Small intestine (tissue), 7 donors: ENCODE measurements around the gene PPM1F. TPM values are rescaled to one million over a fixed set of nuclear protein-coding genes. Genes with fewer than 3 reads are reported as not detected.
"Not testable (repeated sequence)": the region's sequence is repeated elsewhere in the genome, so short reads cannot be mapped to it uniquely, and the experiment has no call there.

Source experiments
- DNase-seq, 2 donors: peaks; one replicate each; pipeline versions ENCODE4 v3.0.0 to v3.0.0-alpha.2; 2013
- FAIRE-seq: peaks from 2 replicates; lab custom pipeline; 2012; peaks lifted over from hg19 to GRCh38; lab: Jason Lieb, UNC
- H3K27ac ChIP-seq, 3 donors: one replicate each; pipeline ENCODE4 v1.5.1; 2013; ENCODE audit warnings: low read length in 2 of 3, mild to moderate bottlenecking in 2 of 3, control low read depth in 1 of 3, inconsistent platforms in 1 of 3, low read depth in 1 of 3, moderate library complexity in 1 of 3
- H3K27me3 ChIP-seq, 3 donors: one replicate each; pipeline ENCODE4 v1.6.1; 2013; ENCODE audit warnings: low read length in 3 of 3, inconsistent platforms in 1 of 3; ENCODE audit not compliant: control insufficient read depth in 3 of 3, insufficient read depth in 3 of 3
- H3K36me3 ChIP-seq, 3 donors: one replicate each; pipeline ENCODE4 v1.6.1; 2013; ENCODE audit warnings: low read length in 3 of 3, inconsistent platforms in 1 of 3, low read depth in 1 of 3, mild to moderate bottlenecking in 1 of 3, moderate library complexity in 1 of 3; ENCODE audit not compliant: control insufficient read depth in 3 of 3, insufficient read depth in 2 of 3
- H3K4me1 ChIP-seq, 3 donors: one replicate each; pipeline ENCODE4 v1.6.1; 2013; ENCODE audit warnings: low read length in 2 of 3, inconsistent platforms in 1 of 3, low read depth in 1 of 3, mild to moderate bottlenecking in 1 of 3, moderate library complexity in 1 of 3; ENCODE audit not compliant: control insufficient read depth in 3 of 3, insufficient read depth in 2 of 3
- H3K4me3 ChIP-seq, 3 donors: one replicate each; pipeline ENCODE4 v1.5.1; 2013; ENCODE audit warnings: low read length in 3 of 3, control low read depth in 1 of 3, inconsistent platforms in 1 of 3, low read depth in 1 of 3, mild to moderate bottlenecking in 1 of 3, moderate library complexity in 1 of 3
- H3K9me3 ChIP-seq, 2 donors: one replicate each; pipeline ENCODE4 v1.6.1; 2013; ENCODE audit warnings: low read depth in 1 of 2, low read length in 1 of 2; ENCODE audit not compliant: control insufficient read depth in 2 of 2, insufficient read depth in 1 of 2
- WGBS, 3 donors: extraction: QIAGEN DNeasy Blood & Tissue Kit; methylation state at CpG; one replicate each; pipeline ENCODE4 v1.1.7; 2013; 5-methylcytosine and 5-hydroxymethylcytosine counted together
- polyA plus RNA-seq, 4 donors: library from polyadenylated mRNA; stranded (reverse) in 3 of 4; unstranded in 1 of 4; fragments of 200-250 nt in 3 of 4; fragments of 120-200 nt in 1 of 4; gene quantifications; one replicate each; pipeline versions ENCODE4 v1.2.1 to v1.2.3, GENCODE V29; 2013
- donor health status: healthy with polysubstance abuse.
- donor health status: control.
- donor health status: control.
- donor health status: Bipolar disorder and iron deficiency.
- donor health status: healthy.

PPM1F gene
- polyA plus RNA-seq, 4 donors = 1.8 to 16.7 (median 9.9) TPM

DNA sequence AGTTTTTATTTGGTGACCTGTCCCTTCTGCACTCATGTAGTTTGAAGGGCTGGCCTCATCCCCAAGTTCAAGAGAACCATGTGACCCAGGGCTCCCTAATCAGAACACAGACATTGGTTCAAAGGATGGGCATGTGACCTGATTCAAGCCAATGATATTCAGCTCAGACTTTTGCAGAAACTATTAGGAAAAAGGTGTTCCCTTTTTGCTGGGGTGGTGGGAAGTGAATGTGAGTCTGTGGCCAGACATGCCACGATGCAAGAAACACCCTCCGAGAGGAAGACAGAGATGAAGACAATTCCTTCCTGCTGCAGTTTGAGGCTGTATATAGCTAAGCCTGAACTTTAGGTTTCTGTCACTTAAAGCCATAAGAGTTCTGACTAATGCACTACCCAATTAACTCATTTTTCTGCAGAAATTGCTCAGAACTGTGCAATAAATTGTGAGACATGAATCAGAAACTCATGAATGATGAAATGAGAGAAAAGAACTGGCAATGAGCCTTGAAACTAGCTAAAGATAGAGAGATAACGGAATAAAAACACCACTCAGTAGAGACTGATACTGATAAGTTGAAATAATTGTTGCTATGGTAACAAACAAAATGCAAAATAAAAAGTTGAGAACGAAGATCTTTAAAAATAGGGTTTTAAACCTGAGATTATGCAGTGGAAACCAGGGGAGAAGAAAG is 76.0 kb downstream of the PPM1F start:
- Histone ChIP-seq H3K36me3 (no peaks in the 10 kb centered on the region), H3K27ac (no peak overlapping the region), H3K4me1 (no peaks in the 10 kb centered on the region), H3K9me3 (no peaks in the 10 kb centered on the region), H3K4me3 (no peak overlapping the region), H3K27me3 (no peaks in the 10 kb centered on the region)
- DNase-seq (no peak), FAIRE-seq (no peak)
- WGBS, 3 donors = 48 to 58% (median 49%) methylated on average over 4 of the region's 4 CpGs

DNA sequence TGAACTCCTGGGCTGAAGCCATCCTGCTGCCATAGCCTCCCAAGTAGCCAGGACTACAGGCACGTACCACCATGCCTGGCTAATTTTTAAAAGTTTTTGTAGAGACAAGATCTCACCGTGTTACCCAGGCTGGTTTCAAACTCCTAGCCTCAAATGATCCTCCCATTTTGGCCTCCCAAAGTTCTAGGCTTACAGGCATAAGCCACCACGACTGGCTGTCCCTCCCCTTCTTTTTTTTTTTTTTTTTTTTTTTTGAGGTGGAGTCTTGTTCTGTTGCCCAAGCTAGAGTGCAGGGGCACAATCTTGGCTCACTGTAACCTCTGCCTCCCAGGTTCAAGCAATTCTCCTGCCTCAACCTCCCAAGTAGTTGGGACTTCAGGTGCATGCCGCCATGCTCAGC is 77.7 kb downstream of the PPM1F start:
- FAIRE-seq, H3K27ac ChIP-seq, H3K4me3 ChIP-seq, H3K36me3 ChIP-seq, H3K9me3 ChIP-seq, H3K27me3 ChIP-seq, H3K4me1 ChIP-seq, DNase-seq: not testable (repeated sequence)
- WGBS, 3 donors = 68 to 83% (median 78%) methylated on average over 4 of the region's 4 CpGs

DNA sequence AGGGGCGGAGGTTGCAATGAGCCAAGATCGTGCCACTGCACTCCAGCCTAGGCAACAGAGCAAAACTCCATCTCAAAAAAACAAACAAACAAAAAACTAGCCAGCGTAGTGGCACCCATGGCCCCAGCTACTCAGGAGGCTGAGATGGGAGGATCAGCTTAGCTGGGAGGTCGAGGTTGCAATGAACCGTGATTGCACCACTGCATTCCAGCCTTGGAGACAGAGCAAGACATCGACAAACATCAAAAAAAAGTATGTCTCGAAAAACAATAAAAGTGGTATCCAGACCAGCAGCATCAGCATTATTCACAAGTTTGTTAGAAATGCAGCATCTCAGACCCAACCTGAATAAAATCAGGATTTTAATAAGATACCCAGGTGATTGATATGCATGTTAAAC is 79.0 kb downstream of the PPM1F start:
- FAIRE-seq (no peak), DNase-seq (no peak)
- Histone ChIP-seq H3K27me3 (no peaks in the 10 kb centered on the region), H3K9me3 (no peaks in the 10 kb centered on the region), H3K27ac (no peak overlapping the region), H3K4me1 (no peaks in the 10 kb centered on the region), H3K36me3 (no peaks in the 10 kb centered on the region), H3K4me3 (no peak overlapping the region)
- WGBS, 3 donors = 92 to 94% (median 93%) methylated on average over 7 of the region's 7 CpGs

DNA sequence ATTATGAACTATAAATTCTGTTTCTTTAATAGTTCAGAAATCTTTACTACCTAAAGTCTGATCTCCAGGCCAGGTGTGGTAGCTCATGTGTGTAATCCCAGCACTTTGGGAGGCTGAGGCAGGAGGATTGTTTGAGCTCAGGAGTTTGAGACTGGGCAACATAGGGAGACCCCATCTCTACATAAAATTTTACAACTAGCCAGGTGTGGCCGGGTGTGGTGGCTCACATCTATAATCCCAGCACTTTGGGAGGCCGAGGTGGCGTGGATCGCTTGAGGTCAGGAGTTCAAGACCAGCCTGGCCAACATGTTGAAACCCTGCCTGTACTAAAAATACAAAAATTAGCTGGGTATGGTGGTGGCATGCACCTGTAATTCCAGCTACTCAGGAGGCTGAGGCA is 79.9 kb downstream of the PPM1F start:
- H3K27ac ChIP-seq, H3K4me1 ChIP-seq, H3K27me3 ChIP-seq, H3K9me3 ChIP-seq, FAIRE-seq, H3K36me3 ChIP-seq, DNase-seq, H3K4me3 ChIP-seq: not testable (repeated sequence)
- 87 to 91% (median 91%) methylated on average over 4 of the region's 4 CpGs for WGBS, 3 donors

Other genes with a start within 250 kb of the PPM1F start
- 1 to 10 TPM in 3 of 4 donors, under 1 TPM in 1; 0.22 to 2.3 (median 1.5) TPM for gene YPEL1, start 217.1 kb downstream of the PPM1F start, polyA plus RNA-seq
- gene MAPK1, start 85.2 kb downstream of the PPM1F start, polyA plus RNA-seq = 10 to 100 TPM; 10.3 to 76.5 (median 14.2) TPM
- gene TOP3B, start 29.9 kb upstream of the PPM1F start, polyA plus RNA-seq = 10 to 100 TPM; 12.0 to 26.9 (median 14.5) TPM